C4-2B (cell line): Measurements from ENCODE around the gene CPA2.

Source experiments
- ZFX ChIP-seq: fragments of 450-650 bp; IDR thresholded peaks from 2 replicates; pipeline ENCODE4 v1.6.1; 2017
- TF ChIP-seq, protein P1 (sequence below): fragments of 450-650 bp; conservative IDR thresholded peaks from 2 replicates; pipeline ENCODE4 v1.5.1; 2017; ENCODE audit warnings: mild to moderate bottlenecking

- TF ChIP-seq, protein P1, sequence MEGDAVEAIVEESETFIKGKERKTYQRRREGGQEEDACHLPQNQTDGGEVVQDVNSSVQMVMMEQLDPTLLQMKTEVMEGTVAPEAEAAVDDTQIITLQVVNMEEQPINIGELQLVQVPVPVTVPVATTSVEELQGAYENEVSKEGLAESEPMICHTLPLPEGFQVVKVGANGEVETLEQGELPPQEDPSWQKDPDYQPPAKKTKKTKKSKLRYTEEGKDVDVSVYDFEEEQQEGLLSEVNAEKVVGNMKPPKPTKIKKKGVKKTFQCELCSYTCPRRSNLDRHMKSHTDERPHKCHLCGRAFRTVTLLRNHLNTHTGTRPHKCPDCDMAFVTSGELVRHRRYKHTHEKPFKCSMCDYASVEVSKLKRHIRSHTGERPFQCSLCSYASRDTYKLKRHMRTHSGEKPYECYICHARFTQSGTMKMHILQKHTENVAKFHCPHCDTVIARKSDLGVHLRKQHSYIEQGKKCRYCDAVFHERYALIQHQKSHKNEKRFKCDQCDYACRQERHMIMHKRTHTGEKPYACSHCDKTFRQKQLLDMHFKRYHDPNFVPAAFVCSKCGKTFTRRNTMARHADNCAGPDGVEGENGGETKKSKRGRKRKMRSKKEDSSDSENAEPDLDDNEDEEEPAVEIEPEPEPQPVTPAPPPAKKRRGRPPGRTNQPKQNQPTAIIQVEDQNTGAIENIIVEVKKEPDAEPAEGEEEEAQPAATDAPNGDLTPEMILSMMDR = no peak
- TF ChIP-seq ZFX = no peak
Observed at GRCh38 chr7:130274296-130274695, 7.6 kb downstream of the CPA2 start.
